GM11168 (cell line): ENCODE results near the gene FBXL14.
"Not testable (repeated sequence)": the region's sequence is repeated elsewhere in the genome, so short reads cannot be mapped to it uniquely, and the experiment has no call there.

ENCODE experiments used
- in situ Hi-C: fragments of 300-500 bp; cut with MboI; formaldehyde crosslinking; loops from one replicate; pipeline ENCODE4 v1.12.0; 2022; ENCODE audit warnings: low sequenced_read_pairs; ENCODE audit not compliant: unreplicated experiment

FBXL14 gene

GRCh38 chr12:1575408-1576401 is 18.7 kb downstream of the FBXL14 start:
- in situ Hi-C loops = loop anchor here (5.0 kb wide), 1 partner anchor 58 kb away; no protein-coding TSS in a partner anchor

GRCh38 chr12:1574865-1575259 is 19.5 kb downstream of the FBXL14 start:
- in situ Hi-C loops = loop anchor here (5.0 kb wide), 1 partner anchor 58 kb away; no protein-coding TSS in a partner anchor

GRCh38 chr12:1573960-1574864 is 20.2 kb downstream of the FBXL14 start:
- in situ Hi-C loops = no loop called here

GRCh38 chr12:1572731-1573130 is 21.6 kb downstream of the FBXL14 start:
- in situ Hi-C loops = no loop called here

- in situ Hi-C loops = no loop called here
These were observed 26.5 kb downstream of the FBXL14 start for GRCh38 chr12:1567852-1568251.

- in situ Hi-C loops = no loop called here
These were observed 27.8 kb downstream of the FBXL14 start for GRCh38 chr12:1566449-1567135.

GRCh38 chr12:1565172-1565571 is 29.2 kb downstream of the FBXL14 start:
- in situ Hi-C loops = no loop called here

- in situ Hi-C loops = no loop called here
These were observed 30.3 kb downstream of the FBXL14 start for GRCh38 chr12:1564067-1564466.

GRCh38 chr12:1562813-1563407 is 31.5 kb downstream of the FBXL14 start:
- in situ Hi-C loops = no loop called here

GRCh38 chr12:1560704-1561103 is 33.7 kb downstream of the FBXL14 start:
- in situ Hi-C loops = no loop called here

- in situ Hi-C loops = no loop called here
These were observed 34.7 kb downstream of the FBXL14 start for GRCh38 chr12:1559676-1560091.

GRCh38 chr12:1558108-1558507 is 36.3 kb downstream of the FBXL14 start:
- in situ Hi-C loops = not testable (repeated sequence)

GRCh38 chr12:1553987-1554982 is 40.1 kb downstream of the FBXL14 start:
- in situ Hi-C loops = no loop called here

GRCh38 chr12:1553536-1553935 is 40.8 kb downstream of the FBXL14 start:
- in situ Hi-C loops = no loop called here

- in situ Hi-C loops = no loop called here
These were observed 41.4 kb downstream of the FBXL14 start for GRCh38 chr12:1552911-1553491.

GRCh38 chr12:1552171-1552570 is 42.2 kb downstream of the FBXL14 start:
- in situ Hi-C loops = no loop called here

GRCh38 chr12:1551496-1551895 is 42.9 kb downstream of the FBXL14 start:
- in situ Hi-C loops = no loop called here

GRCh38 chr12:1546931-1547640 is 47.3 kb downstream of the FBXL14 start:
- in situ Hi-C loops = no loop called here
